Liver (tissue), 9 donors: Measurements from ENCODE around the gene NDUFB7. TPM values are rescaled to one million over a fixed set of nuclear protein-coding genes. Genes with fewer than 3 reads are reported as not detected.

ENCODE experiments used
- DNase-seq: peaks from one replicate; pipeline ENCODE4 v3.0.0-alpha.2; 2017; ENCODE audit warnings: low spot score
- H3K27ac ChIP-seq, 2 donors: one replicate each; pipeline ENCODE4 v1.7.0; 2013; ENCODE audit warnings: inconsistent platforms in 2 of 2, low read length in 2 of 2, control low read depth in 1 of 2, low read depth in 1 of 2, mild to moderate bottlenecking in 1 of 2
- H3K27me3 ChIP-seq, 4 donors: one replicate each; pipeline versions ENCODE4 v1.6.1 to v1.7.0; 2013; ENCODE audit warnings: low read length in 3 of 4, inconsistent platforms in 1 of 4, mild to moderate bottlenecking in 1 of 4, moderate library complexity in 1 of 4; ENCODE audit not compliant: control insufficient read depth in 4 of 4, insufficient read depth in 4 of 4
- H3K36me3 ChIP-seq, 4 donors: one replicate each; pipeline versions ENCODE4 v1.6.1 to v1.7.0; 2013; ENCODE audit warnings: low read length in 3 of 4, mild to moderate bottlenecking in 3 of 4, low read depth in 1 of 4, moderate library complexity in 1 of 4; ENCODE audit not compliant: control insufficient read depth in 4 of 4, insufficient read depth in 3 of 4
- H3K4me1 ChIP-seq, 4 donors: one replicate each; pipeline versions ENCODE4 v1.6.1 to v1.7.0; 2013; ENCODE audit warnings: low read length in 3 of 4, mild to moderate bottlenecking in 3 of 4, moderate library complexity in 1 of 4; ENCODE audit not compliant: control insufficient read depth in 4 of 4, insufficient read depth in 4 of 4
- H3K4me3 ChIP-seq, 3 donors: one replicate each; pipeline versions ENCODE4 v1.6.1 to v1.7.0; 2013; ENCODE audit warnings: low read length in 3 of 3, control low read depth in 1 of 3, low read depth in 1 of 3, mild to moderate bottlenecking in 1 of 3
- H3K9ac ChIP-seq, 2 donors: one replicate each; pipeline ENCODE4 v1.7.0; 2013; ENCODE audit warnings: low read length in 2 of 2, mild to moderate bottlenecking in 2 of 2, moderate library complexity in 2 of 2, control low read depth in 1 of 2, low read depth in 1 of 2
- H3K9me3 ChIP-seq, 4 donors: one replicate each; pipeline versions ENCODE4 v1.6.1 to v1.7.0; 2013; ENCODE audit warnings: low read length in 3 of 4; ENCODE audit not compliant: control insufficient read depth in 4 of 4
- FOXA1 ChIP-seq: IDR thresholded peaks from 2 replicates; pipeline ENCODE4 v1.6.1; 2016; ENCODE audit warnings: antibody characterized with exemption
- HNF4A ChIP-seq, 2 donors: conservative IDR thresholded peaks; 2 replicates each; pipeline ENCODE4 v1.6.1; 2016; ENCODE audit warnings: antibody characterized with exemption in 2 of 2, mild to moderate bottlenecking in 2 of 2
- JUND ChIP-seq, 2 donors: IDR thresholded peaks; 2 replicates each; pipeline ENCODE4 v1.6.1; 2016; ENCODE audit warnings: antibody characterized with exemption in 2 of 2
- NR2F2 ChIP-seq: IDR thresholded peaks from 2 replicates; pipeline ENCODE4 v1.6.1; 2016; ENCODE audit warnings: antibody characterized with exemption
- ZBTB33 ChIP-seq: IDR thresholded peaks from 2 replicates; pipeline ENCODE4 v1.6.1; 2016; ENCODE audit warnings: antibody characterized with exemption
- WGBS: extraction: QIAGEN DNeasy Blood & Tissue Kit; methylation state at CpG from one replicate; pipeline ENCODE4 v1.1.7; 2013; 5-methylcytosine and 5-hydroxymethylcytosine counted together
- polyA plus RNA-seq, 2 donors: library from polyadenylated mRNA; stranded (reverse) in 1 of 2; unstranded in 1 of 2; fragments of 200-250 nt in 1 of 2; fragments of >200 nt in 1 of 2; fragmentation: Nextera tagmentation in 1 of 2; extraction: Ambion mirVana in 1 of 2; gene quantifications; one replicate each; pipeline versions ENCODE4 v1.2.1 to v1.2.3, GENCODE V29; 2013 to 2015
- total RNA-seq, 2 donors: library from RNA; depleted of rRNA; stranded (reverse); fragments of >200 nt; gene quantifications; one replicate each; pipeline ENCODE4 v1.2.3, GENCODE V29; 2014
- TF ChIP-seq, protein P1 (sequence below): IDR thresholded peaks from 2 replicates; pipeline ENCODE4 v1.6.1; 2016; ENCODE audit warnings: antibody characterized with exemption
- TF ChIP-seq, protein P2 (sequence below): fragments of 150-350 bp; IDR thresholded peaks from 2 replicates; pipeline ENCODE4 v1.5.1; 2017; ENCODE audit warnings: improper control_type of control experiment, low read depth, low read length; ENCODE audit not compliant: missing input control
- TF ChIP-seq, protein P3 (sequence below): IDR thresholded peaks from 2 replicates; pipeline ENCODE4 v1.6.1; 2016; ENCODE audit warnings: antibody characterized with exemption
- donor health status: healthy.
- donor health status: healthy.
- donor health status: healthy.
- donor health status: healthy.
- donor health status: healthy.

The NDUFB7 gene
- total and polyA plus RNA-seq, 4 donors, result 110 to 293 (median 252) TPM

DNA sequence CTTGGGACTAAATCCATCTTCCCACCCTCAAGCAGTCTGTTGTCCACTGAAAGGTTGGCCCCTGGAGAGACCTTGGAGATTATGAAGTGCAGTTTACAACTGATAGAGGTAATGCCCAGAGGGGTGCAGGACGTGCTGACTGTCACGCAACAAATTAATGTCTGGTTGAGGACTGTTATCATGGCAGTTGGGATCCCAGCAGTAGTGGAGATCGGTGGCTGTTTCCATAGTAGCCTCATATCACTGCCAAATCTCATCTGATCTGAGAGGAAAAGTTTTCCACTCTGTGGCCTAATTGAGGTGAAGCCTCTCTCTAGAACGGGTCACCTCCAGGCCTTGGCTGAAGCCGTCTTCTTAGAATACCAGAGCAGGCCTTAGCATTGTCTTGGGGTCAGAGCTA is 38.4 kb downstream of the NDUFB7 start:
- Histone ChIP-seq H3K9ac (no peak overlapping the region), H3K4me3 (no peak overlapping the region), H3K36me3 (no peaks in the 10 kb centered on the region), H3K27me3 (no peaks in the 10 kb centered on the region), H3K9me3 (no peaks in the 10 kb centered on the region), H3K27ac (no peak overlapping the region), H3K4me1 (peaks cover 0 to 22% (median 9%) of the 10 kb centered on the region in 4 donors)
- DNase-seq, result no peak
- 89% methylated on average over 5 of the region's 5 CpGs for WGBS
- TF ChIP-seq, protein P1, sequence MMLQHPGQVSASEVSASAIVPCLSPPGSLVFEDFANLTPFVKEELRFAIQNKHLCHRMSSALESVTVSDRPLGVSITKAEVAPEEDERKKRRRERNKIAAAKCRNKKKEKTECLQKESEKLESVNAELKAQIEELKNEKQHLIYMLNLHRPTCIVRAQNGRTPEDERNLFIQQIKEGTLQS, result no peak

DNA sequence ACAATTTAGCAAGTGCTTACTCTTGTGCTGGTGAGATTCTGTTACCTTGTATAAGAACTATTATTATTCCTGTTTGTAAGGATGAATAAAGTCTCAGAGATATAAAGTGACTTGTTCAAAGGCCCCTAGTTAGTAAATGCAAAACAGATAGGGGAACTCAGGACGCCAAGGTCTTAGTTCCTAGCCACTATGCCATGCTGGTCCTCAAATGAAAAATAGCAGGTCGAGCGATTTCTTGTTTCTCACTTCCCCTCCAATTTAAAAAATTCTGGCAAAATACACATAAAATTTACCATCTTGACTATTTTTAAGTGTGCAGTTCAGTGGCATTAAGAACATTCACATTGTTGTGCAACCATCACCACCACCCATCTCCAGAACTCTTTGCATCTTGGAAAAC is 41.4 kb downstream of the NDUFB7 start:
- Histone ChIP-seq H3K9ac (peak overlapping the region in 1 of 2 donors; percentile 30), H3K36me3 (no peaks in the 10 kb centered on the region), H3K4me3 (no peak overlapping the region), H3K9me3 (no peaks in the 10 kb centered on the region), H3K27ac (no peak overlapping the region), H3K27me3 (no peaks in the 10 kb centered on the region), H3K4me1 (peaks cover 0 to 18% (median 6%) of the 10 kb centered on the region in 4 donors)
- DNase-seq, result no peak
- TF ChIP-seq JUND (IDR thresholded peaks at IDR 0.05) (no peak), FOXA1 (no peak), ZBTB33 (no peak), HNF4A (conservative IDR thresholded peaks at IDR 0.05) (no peak)
- TF ChIP-seq, protein P2, sequence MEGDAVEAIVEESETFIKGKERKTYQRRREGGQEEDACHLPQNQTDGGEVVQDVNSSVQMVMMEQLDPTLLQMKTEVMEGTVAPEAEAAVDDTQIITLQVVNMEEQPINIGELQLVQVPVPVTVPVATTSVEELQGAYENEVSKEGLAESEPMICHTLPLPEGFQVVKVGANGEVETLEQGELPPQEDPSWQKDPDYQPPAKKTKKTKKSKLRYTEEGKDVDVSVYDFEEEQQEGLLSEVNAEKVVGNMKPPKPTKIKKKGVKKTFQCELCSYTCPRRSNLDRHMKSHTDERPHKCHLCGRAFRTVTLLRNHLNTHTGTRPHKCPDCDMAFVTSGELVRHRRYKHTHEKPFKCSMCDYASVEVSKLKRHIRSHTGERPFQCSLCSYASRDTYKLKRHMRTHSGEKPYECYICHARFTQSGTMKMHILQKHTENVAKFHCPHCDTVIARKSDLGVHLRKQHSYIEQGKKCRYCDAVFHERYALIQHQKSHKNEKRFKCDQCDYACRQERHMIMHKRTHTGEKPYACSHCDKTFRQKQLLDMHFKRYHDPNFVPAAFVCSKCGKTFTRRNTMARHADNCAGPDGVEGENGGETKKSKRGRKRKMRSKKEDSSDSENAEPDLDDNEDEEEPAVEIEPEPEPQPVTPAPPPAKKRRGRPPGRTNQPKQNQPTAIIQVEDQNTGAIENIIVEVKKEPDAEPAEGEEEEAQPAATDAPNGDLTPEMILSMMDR, result no peak
- TF ChIP-seq, protein P3, sequence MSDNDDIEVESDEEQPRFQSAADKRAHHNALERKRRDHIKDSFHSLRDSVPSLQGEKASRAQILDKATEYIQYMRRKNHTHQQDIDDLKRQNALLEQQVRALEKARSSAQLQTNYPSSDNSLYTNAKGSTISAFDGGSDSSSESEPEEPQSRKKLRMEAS, result no peak
- 66% methylated on average over 3 of the region's 3 CpGs for WGBS

DNA sequence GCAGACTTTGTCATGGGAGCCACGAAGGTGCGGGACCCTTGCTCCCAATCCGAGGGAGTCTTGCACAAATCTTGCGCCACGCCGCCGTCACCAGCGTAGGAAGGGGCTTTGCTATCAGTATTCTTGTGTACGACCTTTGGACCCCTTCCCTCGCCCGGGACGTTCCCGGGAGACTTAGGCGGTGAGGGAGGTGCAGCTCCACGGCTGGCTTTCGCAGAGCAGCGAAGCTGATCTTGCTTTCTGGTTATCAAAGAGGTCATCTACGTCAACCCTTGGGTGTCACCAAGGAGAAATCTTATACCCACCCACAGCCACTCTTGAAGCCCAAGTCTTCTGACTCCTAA is 41.9 kb downstream of the NDUFB7 start:
- Histone ChIP-seq H3K4me1 (peaks cover 0 to 18% (median 6%) of the 10 kb centered on the region in 4 donors), H3K9ac (peak overlapping the region; percentile 30 to 94), H3K9me3 (no peaks in the 10 kb centered on the region), H3K27ac (peak overlapping the region; percentile 80 to 97), H3K4me3 (peak overlapping the region; percentile 57 to 99 (median 76)), H3K27me3 (no peaks in the 10 kb centered on the region), H3K36me3 (no peaks in the 10 kb centered on the region)
- TF ChIP-seq NR2F2 (no peak), HNF4A (conservative IDR thresholded peaks at IDR 0.05) (peak in 1 of 2 donors; percentile 49), ZBTB33 (no peak)
- DNase-seq, result no peak
- 0% methylated on average over 18 of the region's 18 CpGs for WGBS
